Panc1 (cell line): Measurements from ENCODE around the gene ING4.

ENCODE experiments used
- POLR2AphosphoS5 ChIP-seq: IDR thresholded peaks from 2 replicates; pipeline ENCODE4 v1.6.1; 2012; ENCODE audit warnings: mild to moderate bottlenecking, low read depth, low read length, moderate library complexity
- TCF7L2 ChIP-seq: IDR thresholded peaks from 2 replicates; pipeline ENCODE4 v1.6.1; 2011; ENCODE audit warnings: mild to moderate bottlenecking, low read depth, low read length, inconsistent platforms
- TF ChIP-seq, protein P1 (sequence below): fragments of 450-650 bp; IDR thresholded peaks from 2 replicates; pipeline ENCODE4 v1.5.1; 2017; ENCODE audit warnings: mild to moderate bottlenecking
- TF ChIP-seq, protein P2 (sequence below), 2 experiments: IDR thresholded peaks; 2 replicates each; pipeline ENCODE4 v1.6.1; 2011 to 2012; ENCODE audit warnings: low read depth in 2 of 2, control low read depth in 1 of 2, low read length in 1 of 2, mild to moderate bottlenecking in 1 of 2, moderate library complexity in 1 of 2; ENCODE audit not compliant: insufficient read depth in 1 of 2

DNA sequence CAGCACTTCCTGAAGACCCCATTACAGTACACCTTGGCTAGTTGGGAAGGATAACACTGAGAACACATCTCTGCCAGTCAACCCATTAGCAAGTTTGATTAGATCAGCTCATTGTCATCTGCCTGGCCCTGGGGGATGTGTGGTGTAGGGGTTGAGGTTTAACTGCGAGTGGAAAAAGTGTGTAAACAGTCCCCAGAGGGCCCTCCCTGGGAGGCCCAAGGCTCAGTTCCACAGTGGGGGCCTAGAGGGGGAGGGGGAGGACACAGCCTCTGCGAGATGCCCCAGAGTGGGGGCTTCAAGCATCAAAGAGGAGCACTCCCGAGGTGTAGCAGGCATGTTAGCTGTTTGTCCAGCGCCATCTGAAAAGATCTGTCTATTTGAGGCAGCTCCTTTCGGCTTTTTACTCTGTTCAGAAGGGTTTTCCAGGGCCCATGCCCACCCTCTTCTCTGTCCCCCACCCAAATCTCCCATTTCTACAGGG, 27.5 kb downstream of the ING4 start:
- TF ChIP-seq, protein P1, sequence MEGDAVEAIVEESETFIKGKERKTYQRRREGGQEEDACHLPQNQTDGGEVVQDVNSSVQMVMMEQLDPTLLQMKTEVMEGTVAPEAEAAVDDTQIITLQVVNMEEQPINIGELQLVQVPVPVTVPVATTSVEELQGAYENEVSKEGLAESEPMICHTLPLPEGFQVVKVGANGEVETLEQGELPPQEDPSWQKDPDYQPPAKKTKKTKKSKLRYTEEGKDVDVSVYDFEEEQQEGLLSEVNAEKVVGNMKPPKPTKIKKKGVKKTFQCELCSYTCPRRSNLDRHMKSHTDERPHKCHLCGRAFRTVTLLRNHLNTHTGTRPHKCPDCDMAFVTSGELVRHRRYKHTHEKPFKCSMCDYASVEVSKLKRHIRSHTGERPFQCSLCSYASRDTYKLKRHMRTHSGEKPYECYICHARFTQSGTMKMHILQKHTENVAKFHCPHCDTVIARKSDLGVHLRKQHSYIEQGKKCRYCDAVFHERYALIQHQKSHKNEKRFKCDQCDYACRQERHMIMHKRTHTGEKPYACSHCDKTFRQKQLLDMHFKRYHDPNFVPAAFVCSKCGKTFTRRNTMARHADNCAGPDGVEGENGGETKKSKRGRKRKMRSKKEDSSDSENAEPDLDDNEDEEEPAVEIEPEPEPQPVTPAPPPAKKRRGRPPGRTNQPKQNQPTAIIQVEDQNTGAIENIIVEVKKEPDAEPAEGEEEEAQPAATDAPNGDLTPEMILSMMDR, result no peak
- no peak for TF ChIP-seq POLR2AphosphoS5
- TF ChIP-seq, protein P2, sequence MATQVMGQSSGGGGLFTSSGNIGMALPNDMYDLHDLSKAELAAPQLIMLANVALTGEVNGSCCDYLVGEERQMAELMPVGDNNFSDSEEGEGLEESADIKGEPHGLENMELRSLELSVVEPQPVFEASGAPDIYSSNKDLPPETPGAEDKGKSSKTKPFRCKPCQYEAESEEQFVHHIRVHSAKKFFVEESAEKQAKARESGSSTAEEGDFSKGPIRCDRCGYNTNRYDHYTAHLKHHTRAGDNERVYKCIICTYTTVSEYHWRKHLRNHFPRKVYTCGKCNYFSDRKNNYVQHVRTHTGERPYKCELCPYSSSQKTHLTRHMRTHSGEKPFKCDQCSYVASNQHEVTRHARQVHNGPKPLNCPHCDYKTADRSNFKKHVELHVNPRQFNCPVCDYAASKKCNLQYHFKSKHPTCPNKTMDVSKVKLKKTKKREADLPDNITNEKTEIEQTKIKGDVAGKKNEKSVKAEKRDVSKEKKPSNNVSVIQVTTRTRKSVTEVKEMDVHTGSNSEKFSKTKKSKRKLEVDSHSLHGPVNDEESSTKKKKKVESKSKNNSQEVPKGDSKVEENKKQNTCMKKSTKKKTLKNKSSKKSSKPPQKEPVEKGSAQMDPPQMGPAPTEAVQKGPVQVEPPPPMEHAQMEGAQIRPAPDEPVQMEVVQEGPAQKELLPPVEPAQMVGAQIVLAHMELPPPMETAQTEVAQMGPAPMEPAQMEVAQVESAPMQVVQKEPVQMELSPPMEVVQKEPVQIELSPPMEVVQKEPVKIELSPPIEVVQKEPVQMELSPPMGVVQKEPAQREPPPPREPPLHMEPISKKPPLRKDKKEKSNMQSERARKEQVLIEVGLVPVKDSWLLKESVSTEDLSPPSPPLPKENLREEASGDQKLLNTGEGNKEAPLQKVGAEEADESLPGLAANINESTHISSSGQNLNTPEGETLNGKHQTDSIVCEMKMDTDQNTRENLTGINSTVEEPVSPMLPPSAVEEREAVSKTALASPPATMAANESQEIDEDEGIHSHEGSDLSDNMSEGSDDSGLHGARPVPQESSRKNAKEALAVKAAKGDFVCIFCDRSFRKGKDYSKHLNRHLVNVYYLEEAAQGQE (IDR thresholded peaks at IDR 0.05; ENCODE audit: insufficient read depth in 1 of 2, low read depth in 2 of 2, low read length in 1 of 2), result no peak
- TF ChIP-seq TCF7L2, result no peak
